Activated CD8-positive, alpha-beta memory T cell treated with anti-CD3 and anti-CD28 coated beads, Interleukin-2, amount 10 ng/mL, durations not matched to agents 7 days and 5 days (primary cell): ENCODE measurements around the gene LNPEP. TPM values are rescaled to one million over a fixed set of nuclear protein-coding genes. Genes with fewer than 3 reads are reported as not detected.
"Not testable (repeated sequence)": the region's sequence is repeated elsewhere in the genome, so short reads cannot be mapped to it uniquely, and the experiment has no call there.

ENCODE experiments used
- ATAC-seq: fragments of 150-1000 bp; cut with Tn5 transposase; one replicate; pipeline ENCODE4 v1.10.0; 2021; ENCODE audit warnings: moderate library complexity
- CTCF ChIA-PET: fragments of 350-600 bp; sonication (Branson Sonifier 250); formaldehyde crosslinking; loops from one replicate; lab custom pipeline; 2021; ENCODE audit warnings: antibody characterized with exemption; lab: Charles Lee
- DNase-seq: peaks from one replicate; pipeline ENCODE4 v3.0.0-alpha.2; 2020
- H3K27ac Mint-ChIP-seq: one replicate; pipeline ENCODE4 v1.8.0; 2021; ENCODE audit warnings: mild to moderate bottlenecking, mixed read lengths
- H3K27me3 Mint-ChIP-seq: one replicate; pipeline ENCODE4 v1.8.0; 2021; ENCODE audit warnings: mixed read lengths
- H3K36me3 Mint-ChIP-seq: one replicate; pipeline ENCODE4 v1.8.0; 2021; ENCODE audit warnings: mild to moderate bottlenecking, mixed read lengths
- H3K4me1 Mint-ChIP-seq: one replicate; pipeline ENCODE4 v1.8.0; 2021; ENCODE audit warnings: mixed read lengths
- H3K4me3 Mint-ChIP-seq: one replicate; pipeline ENCODE4 v1.8.0; 2021; ENCODE audit warnings: mild to moderate bottlenecking, moderate library complexity, mixed read lengths
- H3K9me3 Mint-ChIP-seq: one replicate; pipeline ENCODE4 v1.8.0; 2022; ENCODE audit warnings: low read depth, mixed read lengths
- total RNA-seq, 2 experiments: library from RNA; stranded (reverse); gene quantifications; one replicate each; pipeline ENCODE4 v1.2.3, GENCODE V29; 2021

LNPEP gene
- total RNA-seq, 2 experiments from 2014 or later: 67.4 to 80.4 TPM

DNA sequence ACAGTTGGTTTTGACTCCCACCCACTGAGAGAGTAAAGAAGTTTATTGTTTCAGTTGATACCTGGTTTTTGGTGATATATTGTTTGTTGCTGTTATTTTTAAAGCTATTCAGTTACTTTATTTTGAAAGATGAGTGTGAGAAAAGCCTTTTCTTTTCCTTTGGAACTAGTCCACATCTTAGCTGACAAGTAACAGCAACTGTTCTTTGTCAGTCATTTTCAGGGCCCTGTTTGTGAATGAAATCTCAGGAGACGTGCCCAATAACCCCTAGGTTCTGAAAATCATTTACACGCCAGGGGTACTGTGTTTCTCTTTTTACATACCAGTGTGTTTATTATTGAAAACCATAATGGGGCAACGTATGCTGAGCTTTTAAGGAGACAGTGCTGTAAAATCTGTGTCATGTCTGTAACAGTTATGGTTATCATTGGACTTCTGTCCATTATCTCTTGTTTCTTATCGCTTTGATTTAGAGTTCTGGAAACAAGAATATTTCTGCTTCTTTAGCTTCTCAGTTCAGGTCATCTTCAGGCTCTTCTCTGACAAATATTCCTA, 131.5 kb downstream of the LNPEP start:
- no peak overlapping the region for H3K4me3 Mint-ChIP-seq
- CTCF ChIA-PET: no interaction called here
- no peaks in the 10 kb centered on the region for H3K9me3 Mint-ChIP-seq
- H3K27ac Mint-ChIP-seq: no peak overlapping the region
- no peak for ATAC-seq
- H3K27me3 Mint-ChIP-seq: peaks cover 15% of the 10 kb centered on the region
- no peak for DNase-seq
- peaks cover 6% of the 10 kb centered on the region for H3K4me1 Mint-ChIP-seq
- H3K36me3 Mint-ChIP-seq: no peaks in the 10 kb centered on the region

DNA sequence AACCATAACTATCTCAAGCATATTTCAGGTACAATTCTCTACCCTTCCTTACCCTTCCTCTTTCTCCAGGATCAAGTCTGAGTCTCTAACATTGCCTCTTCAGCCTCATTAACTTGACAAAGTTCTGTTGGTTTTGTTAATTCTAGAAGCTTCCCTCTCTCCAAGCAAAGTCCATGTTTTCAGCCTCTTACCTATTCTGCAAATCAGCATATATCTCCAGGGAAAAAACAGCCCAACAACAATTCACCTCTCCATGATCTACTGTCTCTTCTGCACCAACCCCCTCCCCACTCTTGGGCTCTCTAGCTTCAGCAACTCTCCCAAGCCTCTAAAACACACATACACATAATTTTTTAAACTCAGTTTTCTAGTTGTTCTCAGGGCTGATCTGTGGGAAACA, 134.4 kb downstream of the LNPEP start:
- Mint-ChIP-seq H3K4me1 (peaks cover under 1% of the 10 kb centered on the region), H3K9me3 (no peaks in the 10 kb centered on the region), H3K4me3 (no peak overlapping the region), H3K27me3 (peaks cover 15% of the 10 kb centered on the region), H3K36me3 (no peaks in the 10 kb centered on the region), H3K27ac (no peak overlapping the region)
- CTCF ChIA-PET: interaction anchor here (2.6 kb wide), 1 partner anchor 91 kb away, joined by 7 read pairs; no protein-coding TSS in a partner anchor
- ATAC-seq (no peak), DNase-seq (no peak)

DNA sequence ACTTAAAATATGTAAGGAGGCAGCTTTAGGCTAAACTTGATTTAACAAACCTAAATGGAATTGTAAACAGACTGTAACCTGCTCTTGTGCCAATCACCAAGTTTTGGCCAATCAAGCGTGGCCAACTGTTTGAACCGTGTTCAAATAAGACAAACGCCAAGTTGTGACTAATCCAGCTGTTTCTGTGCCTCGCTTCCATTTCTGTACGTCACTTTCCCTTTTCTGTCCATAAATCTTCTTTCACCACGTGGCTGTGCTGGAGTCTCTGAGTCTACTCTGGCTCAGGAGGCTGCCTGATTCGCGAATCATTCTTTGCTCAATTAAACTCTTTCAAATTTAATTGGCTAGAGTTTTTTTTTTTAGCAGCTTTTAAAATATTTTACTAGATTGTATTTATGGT, 135.2 kb downstream of the LNPEP start:
- no peaks in the 10 kb centered on the region for H3K36me3 Mint-ChIP-seq
- DNase-seq: no peak
- CTCF ChIA-PET: interaction anchor here (2.6 kb wide), 1 partner anchor 90 kb away, joined by 7 read pairs; no protein-coding TSS in a partner anchor
- no peak overlapping the region for H3K27ac Mint-ChIP-seq
- H3K9me3 Mint-ChIP-seq: no peaks in the 10 kb centered on the region
- no peak overlapping the region for H3K4me3 Mint-ChIP-seq
- H3K27me3 Mint-ChIP-seq: peaks cover 15% of the 10 kb centered on the region
- no peaks in the 10 kb centered on the region for H3K4me1 Mint-ChIP-seq
- ATAC-seq: no peak

DNA sequence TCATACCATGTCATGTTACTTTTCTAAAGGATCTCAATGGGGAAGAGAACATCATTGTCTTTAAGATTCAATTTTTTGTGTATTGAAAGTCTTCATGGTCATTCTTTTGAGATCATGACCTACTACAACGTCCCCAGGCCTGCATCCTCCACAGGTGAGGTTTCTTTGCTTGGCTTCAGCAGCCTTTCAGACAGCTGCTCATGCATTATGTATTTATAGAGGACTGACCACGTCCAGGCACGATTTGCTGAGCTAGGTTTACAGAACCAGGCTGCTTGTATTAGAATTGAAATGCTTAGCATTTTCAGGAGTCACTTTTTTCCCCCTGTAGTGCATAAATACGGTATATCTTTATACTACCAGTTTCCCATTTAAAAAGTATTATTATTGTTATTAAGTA, 136.1 kb downstream of the LNPEP start:
- Mint-ChIP-seq H3K9me3 (no peaks in the 10 kb centered on the region), H3K4me3 (no peak overlapping the region), H3K36me3 (no peaks in the 10 kb centered on the region), H3K27me3 (peaks cover 11% of the 10 kb centered on the region), H3K4me1 (no peaks in the 10 kb centered on the region), H3K27ac (no peak overlapping the region)
- DNase-seq: no peak
- CTCF ChIA-PET: interaction anchor here (2.6 kb wide), 1 partner anchor 89 kb away, joined by 7 read pairs; no protein-coding TSS in a partner anchor
- ATAC-seq: no peak

DNA sequence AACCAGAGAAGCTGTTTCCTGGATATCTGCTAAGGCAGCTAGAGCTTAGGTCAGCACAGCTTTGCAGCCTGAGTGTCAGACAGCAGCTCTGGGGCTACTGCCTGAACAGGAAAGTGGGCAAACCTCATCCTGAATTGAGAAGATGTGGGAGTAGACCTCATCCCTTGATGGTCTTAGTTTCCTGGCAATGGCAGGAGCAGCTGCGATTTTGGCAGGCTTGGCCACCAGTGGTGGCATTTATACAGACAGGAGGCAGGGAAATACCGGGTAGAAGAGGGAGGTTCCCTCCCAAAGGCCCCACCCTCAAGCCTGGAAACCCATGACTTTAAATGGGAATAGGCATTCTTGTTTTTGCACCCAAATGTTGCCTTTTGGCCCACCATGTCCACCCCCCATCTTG, 136.8 kb downstream of the LNPEP start:
- Mint-ChIP-seq H3K36me3 (no peaks in the 10 kb centered on the region), H3K27me3 (peaks cover 5% of the 10 kb centered on the region), H3K4me1 (no peaks in the 10 kb centered on the region), H3K27ac (no peak overlapping the region), H3K9me3 (no peaks in the 10 kb centered on the region), H3K4me3 (no peak overlapping the region)
- DNase-seq (no peak), ATAC-seq (no peak)
- CTCF ChIA-PET: no interaction called here

- CTCF ChIA-PET: no interaction called here
- H3K27ac Mint-ChIP-seq: no peak overlapping the region
- H3K4me1 Mint-ChIP-seq: no peaks in the 10 kb centered on the region
- no peak overlapping the region for H3K4me3 Mint-ChIP-seq
- peaks cover 2% of the 10 kb centered on the region for H3K27me3 Mint-ChIP-seq
- DNase-seq (no peak), ATAC-seq (no peak)
- no peaks in the 10 kb centered on the region for H3K36me3 Mint-ChIP-seq
- no peaks in the 10 kb centered on the region for H3K9me3 Mint-ChIP-seq
These were observed 137.5 kb downstream of the LNPEP start for GRCh38 chr5:97073420-97073819.

GRCh38 chr5:97074859-97075489, 139.1 kb downstream of the LNPEP start:
- H3K4me1 Mint-ChIP-seq: peaks cover 6% of the 10 kb centered on the region
- H3K27me3 Mint-ChIP-seq: peaks cover 5% of the 10 kb centered on the region
- H3K9me3 Mint-ChIP-seq: no peaks in the 10 kb centered on the region
- ATAC-seq (no peak), DNase-seq (no peak)
- no peak overlapping the region for H3K4me3 Mint-ChIP-seq
- H3K27ac Mint-ChIP-seq: no peak overlapping the region
- no peaks in the 10 kb centered on the region for H3K36me3 Mint-ChIP-seq
- CTCF ChIA-PET: interaction anchor here (0.8 to 1.5 kb wide), 3 partner anchors 51 to 77 kb away, joined by 3 to 5 read pairs (median 3); partner anchors contain the start of gene LIX1

- CTCF ChIA-PET: interaction anchor here (0.8 to 1.5 kb wide), 2 partner anchors 67 to 78 kb away, joined by 3 to 5 read pairs; partner anchors contain the start of gene LIX1
- no peak overlapping the region for H3K27ac Mint-ChIP-seq
- no peaks in the 10 kb centered on the region for H3K36me3 Mint-ChIP-seq
- ATAC-seq: no peak
- no peaks in the 10 kb centered on the region for H3K9me3 Mint-ChIP-seq
- DNase-seq: no peak
- no peak overlapping the region for H3K4me3 Mint-ChIP-seq
- H3K4me1 Mint-ChIP-seq: peaks cover 6% of the 10 kb centered on the region
- H3K27me3 Mint-ChIP-seq: peaks cover 8% of the 10 kb centered on the region
These were observed 139.8 kb downstream of the LNPEP start for GRCh38 chr5:97075649-97076048.

DNA sequence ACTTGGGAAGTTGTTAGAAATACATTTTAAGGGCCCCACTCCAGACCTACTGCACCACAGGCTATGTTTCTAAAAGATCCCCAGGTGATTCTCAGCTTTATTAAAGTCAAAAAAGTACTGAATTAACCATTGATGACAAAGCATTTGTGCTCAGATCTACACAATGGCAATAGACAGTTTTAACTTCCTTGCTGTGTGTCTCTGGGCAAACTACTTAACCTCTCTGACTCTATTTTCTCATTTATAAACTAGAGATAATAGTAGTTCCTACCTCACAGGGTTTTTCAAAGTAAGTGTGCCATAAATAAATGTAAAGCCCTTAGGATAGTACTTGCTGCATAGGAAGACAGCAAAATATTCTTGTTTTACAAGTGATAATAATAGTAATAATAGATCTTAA, 140.2 kb downstream of the LNPEP start:
- Mint-ChIP-seq H3K4me1 (peaks cover 8% of the 10 kb centered on the region), H3K9me3 (no peaks in the 10 kb centered on the region), H3K36me3 (no peaks in the 10 kb centered on the region), H3K4me3 (no peak overlapping the region), H3K27ac (no peak overlapping the region), H3K27me3 (peaks cover 8% of the 10 kb centered on the region)
- ATAC-seq (no peak), DNase-seq (no peak)
- CTCF ChIA-PET: no interaction called here

GRCh38 chr5:97077246-97077645, 141.4 kb downstream of the LNPEP start:
- Mint-ChIP-seq H3K4me3 (no peak overlapping the region), H3K27me3 (peaks cover 7% of the 10 kb centered on the region), H3K9me3 (no peaks in the 10 kb centered on the region), H3K27ac (no peak overlapping the region), H3K36me3 (no peaks in the 10 kb centered on the region), H3K4me1 (peaks cover 16% of the 10 kb centered on the region)
- DNase-seq (no peak), ATAC-seq (no peak)
- CTCF ChIA-PET: no interaction called here

GRCh38 chr5:97078958-97079743, 143.3 kb downstream of the LNPEP start:
- DNase-seq (no peak), ATAC-seq (no peak)
- H3K36me3 Mint-ChIP-seq: peaks cover 1% of the 10 kb centered on the region
- CTCF ChIA-PET: interaction anchor here (1.3 to 1.6 kb wide), 2 partner anchors 16 to 63 kb away, joined by 3 to 4 read pairs; no protein-coding TSS in a partner anchor
- peaks cover 16% of the 10 kb centered on the region for H3K27me3 Mint-ChIP-seq
- peaks cover 18% of the 10 kb centered on the region for H3K4me1 Mint-ChIP-seq
- H3K4me3 Mint-ChIP-seq: no peak overlapping the region
- H3K27ac Mint-ChIP-seq: no peak overlapping the region
- H3K9me3 Mint-ChIP-seq: no peaks in the 10 kb centered on the region

- H3K9me3 Mint-ChIP-seq, H3K36me3 Mint-ChIP-seq, H3K4me3 Mint-ChIP-seq, CTCF ChIA-PET, ATAC-seq, H3K27ac Mint-ChIP-seq, DNase-seq: not testable (repeated sequence)
- Mint-ChIP-seq H3K4me1 (peaks cover 12% of the 10 kb centered on the region), H3K27me3 (peaks cover 25% of the 10 kb centered on the region)
These were observed 149.0 kb downstream of the LNPEP start for GRCh38 chr5:97084782-97085458.
